ENCODE measurements around the gene DSCAM. TPM values are rescaled to one million over a fixed set of nuclear protein-coding genes. Genes with fewer than 3 reads are reported as not detected.

The DSCAM gene
- polyA plus RNA-seq, 3 donors = not detected

DNA sequence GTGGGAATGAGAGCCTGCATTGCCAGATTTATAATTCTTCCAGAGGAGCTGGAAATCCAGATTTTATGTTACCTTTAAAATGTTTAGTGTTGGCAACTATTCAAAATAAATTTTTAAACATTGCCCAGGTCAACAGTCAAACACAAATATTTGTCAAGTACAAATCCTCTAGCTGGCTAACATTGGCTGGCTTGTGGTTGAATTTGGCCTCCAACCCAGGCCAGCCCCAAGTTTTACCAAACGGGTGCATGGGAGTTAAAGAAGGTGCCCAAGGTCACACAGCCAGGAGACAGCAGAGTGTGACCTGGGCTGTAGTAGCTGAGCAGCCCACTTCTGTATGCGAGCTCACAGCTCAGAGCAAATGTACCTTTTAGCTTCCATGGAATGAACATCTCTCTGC lies 240.6 kb downstream of the DSCAM start:
- TF ChIP-seq, protein P1, sequence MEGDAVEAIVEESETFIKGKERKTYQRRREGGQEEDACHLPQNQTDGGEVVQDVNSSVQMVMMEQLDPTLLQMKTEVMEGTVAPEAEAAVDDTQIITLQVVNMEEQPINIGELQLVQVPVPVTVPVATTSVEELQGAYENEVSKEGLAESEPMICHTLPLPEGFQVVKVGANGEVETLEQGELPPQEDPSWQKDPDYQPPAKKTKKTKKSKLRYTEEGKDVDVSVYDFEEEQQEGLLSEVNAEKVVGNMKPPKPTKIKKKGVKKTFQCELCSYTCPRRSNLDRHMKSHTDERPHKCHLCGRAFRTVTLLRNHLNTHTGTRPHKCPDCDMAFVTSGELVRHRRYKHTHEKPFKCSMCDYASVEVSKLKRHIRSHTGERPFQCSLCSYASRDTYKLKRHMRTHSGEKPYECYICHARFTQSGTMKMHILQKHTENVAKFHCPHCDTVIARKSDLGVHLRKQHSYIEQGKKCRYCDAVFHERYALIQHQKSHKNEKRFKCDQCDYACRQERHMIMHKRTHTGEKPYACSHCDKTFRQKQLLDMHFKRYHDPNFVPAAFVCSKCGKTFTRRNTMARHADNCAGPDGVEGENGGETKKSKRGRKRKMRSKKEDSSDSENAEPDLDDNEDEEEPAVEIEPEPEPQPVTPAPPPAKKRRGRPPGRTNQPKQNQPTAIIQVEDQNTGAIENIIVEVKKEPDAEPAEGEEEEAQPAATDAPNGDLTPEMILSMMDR (IDR thresholded peaks at IDR 0.05) = no peak
- intact Hi-C loops (cut with micrococcal nuclease) = no loop called here
- no peak overlapping the region for H3K27ac ChIP-seq (ENCODE audit: low read depth in 1 of 2, low read length in 2 of 2)
- peaks cover 6 to 24% (median 12%) of the 10 kb centered on the region in 7 donors for H3K9me3 Mint-ChIP-seq
- H3K36me3 ChIP-seq (replicated peaks in 1 of 2; ENCODE audit: control insufficient read depth in 1 of 2, insufficient read depth in 2 of 2, low read length in 2 of 2) = no peaks in the 10 kb centered on the region
- H3K27ac Mint-ChIP-seq = no peak overlapping the region
- peaks cover 0 to 2% (median 0%) of the 10 kb centered on the region in 3 donors for H3K27me3 Mint-ChIP-seq (ENCODE audit: low read depth in 3 of 3)
- H3K79me2 ChIP-seq (ENCODE audit: insufficient read depth, low read length) = no peaks in the 10 kb centered on the region
- no peaks in the 10 kb centered on the region for H3K36me3 Mint-ChIP-seq
- H3K9me3 ChIP-seq (replicated peaks in 1 of 2; ENCODE audit: control insufficient read depth in 1 of 2, insufficient read depth in 1 of 2, low read length in 2 of 2) = peaks cover 24% of the 10 kb centered on the region in 2 donors
- no peak for DNase-seq
- no peak overlapping the region for H2AFZ ChIP-seq (ENCODE audit: insufficient read depth, low read depth, low read length, poor library complexity, severe bottlenecking)
- no peaks in the 10 kb centered on the region for H3K4me1 Mint-ChIP-seq
- no peaks in the 10 kb centered on the region for H3K27me3 ChIP-seq (ENCODE audit: control insufficient read depth in 2 of 2, insufficient read depth in 2 of 2, low read length in 2 of 2)
- H3K4me1 ChIP-seq (ENCODE audit: control insufficient read depth in 1 of 2, insufficient read depth in 2 of 2, low read length in 2 of 2) = no peaks in the 10 kb centered on the region
- no peak overlapping the region for H3K4me3 ChIP-seq (replicated peaks in 1 of 3; ENCODE audit: low read depth in 2 of 3, low read length in 3 of 3)
- no peaks in the 10 kb centered on the region for H4K20me1 ChIP-seq (ENCODE audit: insufficient read depth, low read length)
- WGBS (ENCODE audit: insufficient coverage) = 94% methylated on average over 2 of the region's 2 CpGs
- no peak overlapping the region for H3K4me2 ChIP-seq (replicated peaks; ENCODE audit: extremely low read depth, low read length, poor library complexity, severe bottlenecking)
- no peak overlapping the region for H3K4me3 Mint-ChIP-seq
- H3K9ac ChIP-seq (ENCODE audit: insufficient read depth, low read length, poor library complexity, severe bottlenecking) = no peak overlapping the region

DNA sequence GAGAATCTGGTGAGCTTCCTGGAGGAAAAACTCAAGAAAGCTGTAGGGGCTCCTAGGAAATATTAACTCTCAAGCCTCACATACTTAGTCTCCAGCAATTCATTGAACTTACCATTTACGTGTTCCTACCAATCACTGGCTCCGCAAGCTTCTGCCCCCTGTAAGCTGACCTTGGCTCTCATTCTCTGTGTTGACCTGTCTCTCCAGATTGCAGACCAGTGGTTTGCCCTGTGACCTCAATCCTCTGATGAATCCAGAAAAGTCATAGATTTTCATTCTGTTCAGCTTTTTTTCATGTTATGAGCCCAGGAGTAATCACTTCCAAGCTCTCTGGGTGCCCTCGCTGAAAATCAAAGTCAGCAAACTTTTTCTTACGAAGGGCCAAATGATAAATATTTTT lies 241.9 kb downstream of the DSCAM start:
- TF ChIP-seq, protein P1 (IDR thresholded peaks at IDR 0.05) = no peak
- WGBS (ENCODE audit: insufficient coverage) = 100% methylated on average over 2 of the region's 4 CpGs
- Histone ChIP-seq H3K27ac (ENCODE audit: low read depth in 1 of 2, low read length in 2 of 2) (no peak overlapping the region), H4K20me1 (ENCODE audit: insufficient read depth, low read length) (no peaks in the 10 kb centered on the region), H3K79me2 (ENCODE audit: insufficient read depth, low read length) (no peaks in the 10 kb centered on the region), H3K4me3 (replicated peaks in 1 of 3; ENCODE audit: low read depth in 2 of 3, low read length in 3 of 3) (no peak overlapping the region), H3K4me1 (ENCODE audit: control insufficient read depth in 1 of 2, insufficient read depth in 2 of 2, low read length in 2 of 2) (no peaks in the 10 kb centered on the region), H3K36me3 (replicated peaks in 1 of 2; ENCODE audit: control insufficient read depth in 1 of 2, insufficient read depth in 2 of 2, low read length in 2 of 2) (no peaks in the 10 kb centered on the region), H3K27me3 (ENCODE audit: control insufficient read depth in 2 of 2, insufficient read depth in 2 of 2, low read length in 2 of 2) (no peaks in the 10 kb centered on the region), H2AFZ (ENCODE audit: insufficient read depth, low read depth, low read length, poor library complexity, severe bottlenecking) (no peak overlapping the region), H3K4me2 (replicated peaks; ENCODE audit: extremely low read depth, low read length, poor library complexity, severe bottlenecking) (no peak overlapping the region), H3K9ac (ENCODE audit: insufficient read depth, low read length, poor library complexity, severe bottlenecking) (no peak overlapping the region), H3K9me3 (replicated peaks in 1 of 2; ENCODE audit: control insufficient read depth in 1 of 2, insufficient read depth in 1 of 2, low read length in 2 of 2) (peaks cover 19 to 23% of the 10 kb centered on the region in 2 donors)
- H3K9me3 Mint-ChIP-seq = peaks cover 5 to 20% (median 11%) of the 10 kb centered on the region in 7 donors
- H3K27me3 Mint-ChIP-seq (ENCODE audit: low read depth in 3 of 3) = no peaks in the 10 kb centered on the region
- no peaks in the 10 kb centered on the region for H3K4me1 Mint-ChIP-seq
- no peak overlapping the region for H3K4me3 Mint-ChIP-seq
- no peak overlapping the region for H3K27ac Mint-ChIP-seq
- DNase-seq = no peak
- intact Hi-C loops (cut with micrococcal nuclease) = no loop called here
- no peaks in the 10 kb centered on the region for H3K36me3 Mint-ChIP-seq
